HCEC 1CT (cell line): ENCODE results near the gene C2orf72.
A peak's percentile ranks its signal among the peaks of the same experiment; 100 is the strongest.
"Not testable (repeated sequence)": the region's sequence is repeated elsewhere in the genome, so short reads cannot be mapped to it uniquely, and the experiment has no call there.

Source experiments
- DNase-seq: peaks from one replicate; pipeline ENCODE4 v3.0.0-alpha.2; 2017

The C2orf72 gene

DNA sequence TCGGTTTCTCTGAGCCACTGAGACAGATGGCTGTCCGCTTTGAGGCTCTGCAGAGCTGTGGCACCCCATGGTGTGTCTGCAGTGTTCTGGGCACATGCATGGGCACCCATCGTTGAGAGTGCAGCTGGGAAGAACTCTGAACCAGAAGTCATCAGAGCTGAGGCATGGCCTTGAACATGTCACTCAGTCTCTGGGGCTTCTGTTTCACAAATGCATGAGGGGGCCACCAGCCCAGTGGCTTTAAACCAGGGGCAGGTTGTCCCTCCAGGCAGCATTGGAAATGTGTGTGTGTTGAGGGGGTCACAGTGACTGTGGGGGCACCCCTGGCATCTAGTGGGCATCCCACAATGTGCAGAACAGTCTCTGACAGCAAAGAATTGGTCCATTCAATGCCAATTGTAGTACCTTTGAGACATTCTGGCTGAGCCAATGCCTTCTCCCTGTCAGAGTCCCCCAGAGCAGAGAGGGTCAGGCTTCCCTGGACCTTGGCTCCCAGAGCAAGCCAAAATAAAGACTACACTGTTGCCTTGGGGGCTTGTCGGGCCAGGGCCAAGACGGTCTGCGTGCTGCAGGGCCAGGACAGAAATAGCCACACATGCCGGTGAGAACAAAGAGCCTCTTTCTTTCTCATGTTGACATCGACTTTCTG lies 10.1 kb downstream of the C2orf72 start:
- no peak for DNase-seq

DNA sequence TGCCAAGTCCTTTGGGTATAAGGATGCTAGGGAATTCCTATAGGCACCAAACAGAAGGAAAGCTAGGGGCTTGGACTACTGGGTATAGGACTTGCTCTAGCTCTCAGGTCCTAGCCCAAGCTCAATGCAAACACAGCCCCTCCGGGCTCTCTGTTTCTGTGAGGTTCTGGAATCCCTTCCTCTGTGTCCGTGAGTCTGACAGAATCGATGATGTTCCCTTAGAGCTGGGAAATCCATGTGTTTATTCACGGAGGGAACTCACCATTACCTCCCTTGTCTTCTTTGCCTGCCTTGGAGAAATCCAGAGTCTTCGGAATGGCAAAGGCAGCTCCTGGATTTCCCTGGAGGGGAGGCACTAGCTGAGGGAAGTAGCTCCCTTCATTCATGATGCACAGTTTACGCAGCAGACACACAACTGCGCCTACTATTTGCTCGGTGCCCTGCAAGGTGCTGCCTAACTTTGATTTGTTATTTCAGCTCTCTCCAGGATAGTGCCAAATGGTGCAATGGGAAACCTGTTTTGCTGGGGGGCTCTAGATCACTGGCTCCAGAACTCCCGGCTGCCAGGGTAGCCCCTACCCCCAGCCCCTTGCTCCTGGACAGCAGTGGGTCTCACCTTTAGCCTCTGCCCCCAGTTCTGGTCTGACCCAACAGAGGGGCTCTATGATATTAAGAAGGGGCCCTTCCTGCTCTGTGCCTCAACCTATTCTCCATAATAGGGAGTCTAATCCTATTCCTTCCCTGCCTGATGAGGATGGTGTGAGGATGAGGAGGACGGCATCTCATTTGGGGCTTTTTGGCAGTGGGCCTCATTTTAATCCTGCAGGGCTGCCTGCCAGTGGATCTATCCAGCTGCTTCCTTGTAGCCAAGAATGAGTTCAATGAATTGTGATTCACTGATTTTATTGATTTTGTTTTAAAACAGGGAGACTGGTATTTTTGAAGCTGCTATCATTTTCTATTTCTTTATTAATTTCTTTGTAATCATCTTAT lies 10.9 kb downstream of the C2orf72 start:
- no peak for DNase-seq

DNA sequence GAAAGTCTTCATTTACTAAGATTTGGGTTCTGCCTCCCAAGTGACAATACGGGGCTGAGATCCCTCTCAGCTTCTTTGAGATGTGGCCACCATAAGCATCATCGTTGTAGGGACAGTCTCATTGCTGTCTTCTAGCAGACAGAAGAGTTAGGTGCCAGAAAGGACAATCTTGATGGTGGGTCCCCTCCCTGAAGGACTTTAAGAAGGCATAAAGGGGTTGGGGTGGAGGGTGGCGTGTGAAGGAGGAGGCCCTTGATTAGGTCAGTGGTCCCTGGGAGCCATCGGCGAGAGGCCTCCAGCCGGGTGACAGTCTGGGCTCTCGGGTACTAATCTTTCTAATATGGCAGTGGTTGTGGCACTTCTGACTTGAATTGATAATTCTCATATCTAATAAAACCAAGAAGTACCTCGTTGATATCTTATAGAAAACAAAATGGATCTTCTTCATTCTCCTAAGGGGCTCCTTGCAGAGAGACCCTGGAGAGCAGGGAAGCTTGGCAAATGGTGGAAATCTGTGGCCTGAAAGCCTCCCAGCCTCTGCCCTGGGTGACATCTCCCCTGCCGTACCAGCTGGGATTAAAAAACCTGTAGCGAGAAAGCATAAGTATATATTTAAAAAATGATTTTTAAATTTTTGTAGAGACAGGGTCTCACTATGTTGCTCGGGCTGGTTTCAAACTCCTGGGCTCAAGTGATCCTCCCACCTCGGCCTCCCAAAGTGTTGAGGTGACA lies 12.1 kb downstream of the C2orf72 start:
- DNase-seq: no peak

DNA sequence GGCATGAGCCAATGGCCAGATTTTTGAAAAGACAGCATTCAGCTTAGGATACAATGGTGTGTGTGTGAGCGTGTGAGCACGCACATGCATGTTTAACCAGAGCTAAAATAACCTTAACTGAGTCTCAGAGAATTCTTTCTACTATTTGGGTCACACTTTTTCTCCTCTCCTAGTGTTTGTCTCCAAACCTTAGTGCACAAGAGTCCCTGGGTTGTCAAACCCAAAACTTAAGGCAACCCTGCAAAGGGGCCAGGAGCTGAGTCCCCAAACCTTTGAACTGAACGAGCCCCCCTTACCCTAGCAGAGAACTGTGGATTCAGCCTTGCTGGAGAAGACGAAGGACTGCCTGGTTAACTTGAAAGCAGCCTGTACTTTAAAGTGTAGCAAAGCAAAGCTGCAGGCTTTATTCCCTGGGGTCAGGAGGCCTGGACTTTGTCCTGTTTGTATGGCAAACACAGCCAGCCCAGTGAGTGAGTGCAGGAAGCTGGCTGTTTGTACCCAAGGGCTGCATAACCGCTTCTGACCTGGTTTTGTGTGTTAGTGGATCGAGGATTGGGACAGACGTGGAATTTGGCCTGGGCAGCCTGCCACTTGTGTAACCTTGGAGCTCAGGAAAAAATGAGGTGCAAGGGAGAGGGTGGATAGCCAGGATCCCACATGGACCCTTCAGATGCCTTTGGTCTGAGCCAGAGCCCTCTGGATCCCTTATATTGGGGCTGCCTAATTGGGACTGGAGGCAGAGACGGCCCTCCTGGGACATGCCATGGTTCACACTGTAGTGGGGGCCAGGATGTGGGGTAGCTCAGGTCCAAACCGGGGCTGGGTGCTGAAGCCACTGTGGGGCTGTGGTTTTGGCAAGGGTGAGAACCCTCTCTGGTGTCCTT lies 12.9 kb downstream of the C2orf72 start:
- DNase-seq: no peak

DNA sequence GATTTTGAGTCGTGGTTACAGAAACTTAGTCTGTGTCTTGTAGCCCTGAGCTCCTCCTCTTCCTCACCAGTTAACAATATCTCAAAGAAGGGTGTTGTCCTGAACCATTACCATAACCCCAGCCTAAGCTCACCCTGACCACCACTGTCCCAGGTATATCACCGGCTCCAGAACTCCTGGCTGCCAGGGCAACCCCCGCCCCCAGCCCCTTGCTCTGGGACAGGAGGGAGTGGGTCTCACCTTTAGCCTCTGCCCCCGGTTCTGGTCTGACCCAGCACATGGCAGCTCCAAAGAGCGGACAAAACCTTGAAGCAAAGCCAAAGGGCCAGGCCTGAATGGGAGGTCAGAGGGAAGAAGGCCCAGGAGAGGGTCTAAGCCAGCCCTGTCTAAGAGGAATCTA lies 13.8 kb downstream of the C2orf72 start:
- DNase-seq: no peak

DNA sequence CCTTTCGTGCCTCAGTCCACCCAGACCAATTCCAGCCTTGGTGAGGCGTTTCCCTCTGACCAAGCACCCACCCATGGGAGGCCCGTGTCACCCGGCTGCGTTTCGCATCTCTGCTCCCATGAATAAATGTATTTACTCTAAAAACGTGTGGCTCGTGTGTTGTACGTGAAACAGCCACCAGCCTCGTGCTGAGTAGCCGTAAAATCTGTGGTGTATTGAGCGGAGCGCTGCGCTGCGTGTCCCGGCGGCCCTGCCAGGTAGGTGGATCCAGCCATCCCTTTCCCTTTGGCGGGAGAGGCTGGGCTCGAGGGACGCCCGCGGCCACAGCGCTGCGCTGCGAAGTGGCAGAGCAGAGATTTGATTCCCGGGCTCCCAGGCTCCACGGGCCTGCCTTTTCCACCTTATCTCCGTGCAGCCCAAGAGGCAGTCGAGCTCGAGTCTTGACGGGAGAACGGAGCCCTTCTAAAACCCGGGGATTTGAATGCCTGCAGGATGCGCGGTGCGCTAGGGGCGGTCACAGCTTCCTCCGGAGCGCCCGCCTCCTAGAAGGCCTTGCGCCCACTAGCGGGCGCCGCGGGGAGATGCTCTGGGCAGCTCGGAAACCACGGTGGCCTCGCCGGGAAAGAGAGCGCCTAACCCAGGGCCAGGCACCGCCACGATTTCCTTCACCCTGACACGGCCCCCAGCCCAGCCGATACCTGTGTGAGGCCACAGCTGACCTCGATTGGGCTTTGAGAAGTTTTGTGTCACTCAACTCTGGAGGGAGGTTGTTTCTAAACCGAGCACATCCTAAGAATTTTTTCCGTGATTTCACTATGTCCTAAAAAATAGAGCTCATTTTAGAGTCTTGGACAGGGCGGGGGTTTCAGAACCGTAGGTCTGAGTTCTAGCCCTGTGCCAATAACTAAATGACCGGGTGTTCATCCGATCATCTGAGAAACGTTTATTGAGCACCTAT lies 15.4 kb downstream of the C2orf72 start:
- DNase-seq: peak; percentile 80

DNA sequence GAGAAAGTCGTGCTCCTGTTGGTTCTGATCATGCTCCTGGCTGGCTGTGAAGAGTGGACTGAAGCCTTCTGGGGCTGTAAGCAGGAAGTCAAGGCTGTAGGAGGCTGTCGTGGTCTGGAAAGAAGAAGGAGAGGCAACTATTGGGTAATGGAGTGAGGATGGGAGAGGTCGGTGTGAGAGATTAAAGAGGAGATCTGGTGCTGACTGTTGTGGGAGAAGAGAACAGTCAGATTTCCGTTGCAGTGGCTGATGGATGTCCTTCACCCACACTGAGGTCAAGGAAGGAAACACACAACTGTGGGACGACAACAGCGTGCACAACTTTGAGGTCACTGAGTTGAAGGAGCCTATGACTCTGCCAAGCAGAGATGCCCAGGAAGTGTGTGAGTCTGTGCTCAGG lies 16.5 kb downstream of the C2orf72 start:
- DNase-seq: no peak

DNA sequence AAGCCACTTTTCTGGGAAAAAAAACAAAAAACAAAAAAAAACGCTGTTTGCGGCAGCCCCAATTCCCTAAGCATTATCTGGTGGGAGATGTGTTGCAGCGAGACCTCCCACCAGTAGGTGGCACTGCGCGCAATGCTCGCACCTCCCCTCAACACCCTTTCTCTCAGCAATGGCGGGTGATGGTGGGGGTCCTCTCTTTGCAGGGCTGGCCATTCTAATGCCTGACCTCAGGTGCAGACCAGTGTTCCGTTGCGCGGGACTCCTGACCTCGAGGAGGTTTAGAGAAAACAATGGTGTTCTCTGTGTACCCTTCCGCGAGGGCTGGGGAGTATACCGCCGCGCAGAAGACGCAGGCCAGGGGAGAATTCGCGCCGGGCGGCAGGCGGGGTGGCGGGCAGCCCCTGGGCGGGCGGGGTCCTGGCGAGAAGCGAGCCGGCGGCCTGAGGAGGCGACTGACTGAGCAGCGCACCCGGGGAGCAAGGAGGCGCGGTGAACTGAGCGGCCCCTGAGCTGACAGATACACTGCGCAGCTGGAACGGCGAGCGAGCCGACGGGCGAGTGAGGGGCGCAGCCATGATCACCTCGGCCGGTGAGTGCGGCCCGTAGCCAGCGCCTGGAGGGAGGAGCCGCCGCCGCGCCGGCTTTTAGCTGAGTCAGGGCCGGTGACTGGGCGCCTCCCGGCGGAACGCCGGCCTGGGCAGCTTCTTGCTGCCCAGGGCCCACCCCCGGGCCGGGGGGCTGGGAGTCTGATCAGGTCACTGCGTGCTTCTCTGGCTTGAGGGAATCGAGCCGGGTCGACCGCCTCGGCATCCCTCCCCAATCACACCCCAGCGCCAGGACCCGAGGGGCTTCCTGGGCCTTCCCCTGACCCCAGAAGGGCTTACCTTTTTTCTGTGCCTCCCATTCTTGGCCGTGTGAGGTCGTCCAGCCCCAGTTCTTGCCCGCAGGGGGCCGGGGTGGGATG lies 19.4 kb downstream of the C2orf72 start, which contains the start of gene PSMD1:
Gene PSMD1, plus strand, starts transcription at position 415 of the 964 bp plus-strand sequence. Its CDS starts 159 bp downstream, at position 574.
- peak; percentile 84 for DNase-seq

DNA sequence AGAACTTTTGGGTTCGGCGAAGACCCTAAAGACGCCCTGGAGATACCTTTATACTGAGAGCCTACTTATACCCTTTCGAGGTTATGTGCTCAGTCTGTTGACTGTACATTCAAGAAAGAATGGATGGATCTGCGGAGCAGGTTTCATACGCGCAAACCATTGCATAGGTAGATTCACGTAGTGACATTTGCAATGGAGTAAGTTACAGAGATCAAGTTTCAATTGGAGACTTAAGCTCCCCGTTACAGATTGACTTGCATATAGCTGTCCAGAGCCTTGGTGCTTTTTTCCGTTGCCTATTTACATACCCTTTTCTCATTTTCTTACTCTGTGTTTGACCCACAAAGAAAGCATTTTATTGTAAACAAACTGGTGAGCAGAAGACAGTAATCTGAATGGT lies 20.3 kb downstream of the C2orf72 start:
- DNase-seq: no peak

DNA sequence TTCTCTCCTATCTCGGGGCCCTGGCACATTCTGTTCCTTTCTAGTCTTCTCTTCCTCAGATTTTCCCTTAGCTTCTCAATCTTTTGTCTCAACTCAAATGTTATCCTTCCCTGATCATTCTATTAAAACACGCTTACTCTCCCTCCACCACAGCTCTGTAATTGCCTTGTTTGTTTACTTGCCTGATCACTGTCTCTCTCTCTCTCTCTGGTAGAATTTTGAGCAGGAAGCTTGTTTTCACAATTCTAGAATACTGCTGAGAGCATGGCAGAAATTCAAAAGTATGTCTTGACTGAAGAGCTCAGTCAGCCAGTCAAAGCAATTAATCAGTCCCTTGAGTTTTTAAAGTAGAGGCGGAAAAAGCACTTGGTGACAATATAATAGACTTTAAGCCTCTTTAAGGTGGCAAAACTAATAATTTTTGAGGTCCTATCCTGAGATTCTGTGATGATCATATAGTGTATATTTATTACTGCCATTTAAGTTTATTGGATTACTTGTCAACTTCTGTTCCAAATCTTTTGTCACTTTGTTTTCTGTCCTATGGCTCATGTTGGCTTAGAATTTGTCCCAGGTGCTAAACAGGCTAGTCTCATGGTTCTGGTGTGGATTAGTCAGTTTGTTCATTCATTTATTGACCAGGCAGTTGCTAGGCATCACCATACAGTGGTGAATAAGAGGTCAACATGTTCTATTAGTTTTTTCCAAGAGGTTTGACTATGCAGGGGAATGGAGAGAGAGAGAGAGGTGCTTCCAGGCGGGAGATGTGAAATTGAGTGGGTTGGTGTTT lies 21.6 kb downstream of the C2orf72 start:
- DNase-seq: no peak

DNA sequence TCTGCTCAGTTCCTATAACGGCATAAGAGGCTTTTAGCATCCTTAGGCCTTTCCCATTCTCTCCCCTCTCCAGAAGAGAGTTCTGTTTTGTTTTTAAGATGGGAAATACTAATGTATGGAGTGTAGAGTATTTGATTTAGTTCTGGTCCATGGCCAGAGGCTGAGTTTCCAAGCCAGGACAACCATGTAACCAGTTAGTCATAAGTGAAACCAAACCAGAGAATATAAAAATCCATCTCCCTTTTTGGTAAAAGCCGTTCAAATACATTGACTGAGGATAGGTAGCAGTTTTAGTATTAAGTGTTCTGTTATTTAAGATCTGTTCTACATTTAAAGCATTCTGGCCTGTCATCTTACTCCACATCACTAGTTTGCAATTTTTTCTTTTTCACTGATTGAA lies 22.4 kb downstream of the C2orf72 start:
- no peak for DNase-seq

DNA sequence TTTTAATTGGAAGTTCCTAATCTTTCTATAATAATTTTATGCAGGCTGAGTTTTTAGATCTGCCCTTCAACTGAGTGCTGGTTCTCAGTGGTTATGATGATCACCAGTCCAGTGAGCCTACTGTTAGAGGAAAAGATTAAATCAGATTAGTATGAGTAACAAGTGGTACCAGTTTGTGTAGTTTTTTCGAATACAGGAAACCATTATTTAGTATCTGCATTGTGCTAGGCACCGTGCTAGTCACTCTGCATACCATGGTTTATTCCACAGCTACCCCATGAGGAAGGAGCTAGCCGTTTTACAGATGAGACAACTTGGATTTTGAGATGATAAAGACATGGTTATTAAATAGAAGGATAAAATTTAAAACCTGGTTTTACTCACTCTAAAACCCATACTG lies 25.5 kb downstream of the C2orf72 start:
- no peak for DNase-seq

DNA sequence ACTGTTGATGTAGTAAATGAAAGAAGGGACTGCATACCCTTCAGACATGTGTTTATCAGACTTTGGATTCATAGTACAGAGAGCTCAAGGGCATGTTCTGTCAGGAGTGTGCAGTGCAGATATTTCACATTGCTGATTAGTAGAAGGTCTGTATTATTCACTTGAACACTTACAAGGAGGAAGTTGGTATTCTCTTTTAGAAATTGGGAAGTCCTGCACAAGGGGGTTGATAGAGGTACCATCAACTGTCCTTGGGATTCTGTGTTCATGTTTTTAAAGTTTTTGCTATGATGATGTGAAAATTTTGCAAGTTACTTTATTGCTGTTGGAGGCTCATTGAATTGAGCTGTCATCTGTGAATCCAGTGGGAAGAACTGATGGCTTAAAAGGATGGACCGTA lies 26.0 kb downstream of the C2orf72 start:
- no peak for DNase-seq

DNA sequence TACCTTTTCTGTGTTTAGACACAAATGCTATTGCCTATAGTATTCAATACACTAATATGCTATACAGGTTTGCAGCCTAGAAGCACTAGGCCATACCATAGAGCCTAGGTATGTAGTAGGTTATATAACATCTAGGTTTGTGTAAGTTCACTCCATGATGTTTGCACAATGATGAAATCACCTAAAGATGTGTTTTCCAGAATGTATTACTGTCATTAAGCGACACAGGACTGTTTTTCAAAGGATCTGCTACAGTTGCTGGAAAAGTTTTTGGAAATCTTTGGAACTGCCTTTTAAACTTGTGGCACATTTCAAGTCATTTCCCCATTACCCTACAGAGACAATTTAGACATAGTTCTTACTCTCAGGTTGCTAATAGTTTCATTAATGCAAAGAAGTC lies 28.6 kb downstream of the C2orf72 start:
- no peak for DNase-seq

DNA sequence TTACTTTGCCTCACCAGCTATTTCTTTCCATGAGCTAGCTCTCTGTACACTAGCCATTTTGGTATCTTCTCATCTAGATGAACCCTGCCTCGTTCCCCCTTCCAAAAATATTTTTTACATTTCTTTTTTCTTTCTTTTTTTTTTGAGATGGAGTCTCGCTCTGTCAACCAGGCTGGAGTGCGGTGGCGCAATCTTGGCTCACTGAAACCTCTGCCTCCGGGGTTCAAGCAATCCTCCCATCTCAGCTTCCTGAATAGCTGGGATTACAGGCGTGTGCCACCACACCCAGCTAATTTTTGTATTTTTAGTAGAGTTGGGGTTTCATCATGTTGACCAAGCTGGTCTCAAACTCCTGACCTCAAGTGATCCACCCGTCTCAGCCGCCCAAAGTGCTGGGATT lies 30.2 kb downstream of the C2orf72 start:
- DNase-seq: not testable (repeated sequence)

DNA sequence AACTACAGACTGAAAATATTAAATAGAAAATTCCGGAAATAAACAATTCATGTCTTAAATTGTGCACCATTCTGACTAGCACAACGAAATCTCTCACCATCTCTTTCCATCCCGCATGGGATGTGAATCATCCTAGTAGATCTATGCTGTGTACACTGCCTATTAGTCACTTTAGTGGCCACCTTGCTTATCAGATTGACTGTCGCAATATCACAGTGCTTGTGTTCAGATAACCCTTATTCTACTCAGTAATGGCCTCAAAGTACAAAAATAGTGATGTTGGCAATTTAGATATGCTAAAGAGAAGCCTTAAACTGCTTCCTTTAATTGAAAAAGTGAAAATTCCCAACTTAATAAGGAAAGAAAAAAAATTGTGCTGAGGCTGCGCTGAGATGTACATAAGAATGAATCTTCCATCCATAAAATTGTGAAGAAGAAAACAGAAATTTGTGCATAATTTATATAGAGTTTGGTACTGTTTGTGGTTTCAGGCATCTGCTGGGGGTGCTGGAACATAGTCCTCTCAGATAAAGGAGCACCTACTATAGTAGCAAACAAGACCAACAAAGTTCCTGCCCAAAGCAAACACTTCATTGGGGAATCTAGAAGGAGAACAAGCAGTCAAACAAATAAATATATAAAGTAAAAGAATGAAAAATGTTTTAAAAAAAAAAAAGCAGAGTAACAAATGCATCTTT lies 31.4 kb downstream of the C2orf72 start:
- DNase-seq: peak; percentile 45

DNA sequence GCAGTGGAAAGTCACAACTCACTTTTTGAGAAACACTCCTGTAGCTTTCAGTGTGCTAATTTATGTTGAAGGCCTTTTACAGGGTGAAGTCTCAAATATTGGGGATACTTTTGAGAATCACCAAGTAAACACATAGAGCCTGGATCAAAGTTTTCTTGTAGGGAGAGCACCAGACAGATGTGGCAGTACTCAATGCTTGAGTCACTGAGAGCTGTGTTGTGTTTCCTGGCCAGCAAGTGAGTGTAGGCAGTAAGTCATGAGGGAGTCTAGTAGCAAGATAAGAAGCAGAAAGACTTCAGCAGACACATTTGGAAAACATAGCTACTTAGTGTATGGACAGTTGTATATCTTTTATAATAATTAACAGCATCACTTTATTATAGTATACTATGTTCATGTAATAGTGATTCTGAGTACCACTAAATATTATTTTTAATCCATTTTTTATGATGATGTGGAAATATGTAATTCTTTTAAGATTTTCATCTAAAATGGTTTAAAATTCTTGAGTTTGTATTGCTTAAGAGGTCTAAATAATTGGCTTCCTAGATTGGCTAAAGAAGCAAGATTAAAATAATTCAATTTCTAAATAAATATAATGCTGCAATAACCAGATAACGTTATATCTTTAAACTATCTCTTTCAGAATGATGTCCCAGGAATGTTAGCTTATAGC lies 32.2 kb downstream of the C2orf72 start:
- DNase-seq: peak; percentile 13

DNA sequence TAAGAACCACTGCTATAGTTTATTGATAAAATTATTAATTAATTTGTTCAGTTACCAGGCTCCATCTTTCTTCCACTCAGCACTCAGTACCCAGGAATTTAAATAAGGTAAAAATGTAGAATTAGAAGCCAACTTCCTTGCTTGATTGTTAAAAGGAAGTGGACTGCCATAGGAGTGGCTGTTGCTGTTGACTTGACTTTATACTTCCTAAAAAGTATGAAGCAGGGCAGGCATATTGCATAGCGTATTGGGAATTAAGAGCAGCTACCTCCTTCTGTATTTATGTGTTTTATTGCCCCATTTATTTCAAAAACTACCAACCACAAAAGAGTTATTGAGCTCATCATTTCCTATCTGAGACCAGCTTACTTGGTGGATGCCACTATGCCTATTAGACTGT lies 47.2 kb downstream of the C2orf72 start:
- DNase-seq: no peak
